ENCODE data around the gene TGFBR3.

DNA sequence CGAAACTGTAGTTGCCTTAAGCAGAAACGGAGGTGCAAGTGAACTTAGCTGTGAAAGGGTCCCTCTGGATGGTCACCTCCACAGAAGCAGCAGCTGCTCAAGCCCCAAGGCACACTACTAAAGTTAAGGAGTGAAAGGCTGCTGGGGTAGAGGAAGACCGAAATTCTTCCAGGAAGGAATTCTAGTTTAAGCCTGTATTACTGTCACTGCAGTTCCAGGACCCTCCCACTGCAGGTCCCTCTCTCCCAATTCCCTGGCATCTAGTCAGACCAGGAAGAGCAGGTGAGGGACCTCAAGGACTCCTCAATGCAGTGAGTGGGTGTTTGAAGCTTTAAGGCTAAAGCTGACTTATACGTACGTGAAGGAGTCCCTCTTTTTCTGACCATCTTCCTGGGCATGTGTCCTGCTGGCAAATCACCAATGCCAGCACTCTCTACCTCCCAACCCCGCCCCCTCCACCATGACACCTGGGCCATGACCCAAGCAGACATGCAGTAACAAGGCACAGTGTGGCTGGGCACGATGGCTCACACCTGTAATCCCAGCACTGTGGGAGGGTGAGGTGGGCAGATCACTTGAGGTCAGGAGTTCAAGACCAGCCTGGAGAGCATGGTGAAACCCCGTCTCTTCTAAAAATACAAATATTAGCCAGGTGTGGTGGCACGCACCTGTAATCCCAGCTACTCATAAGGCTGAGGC is 57.2 kb downstream of the TGFBR3 start:
- no peak for TF ChIP-seq CTCF (IDR thresholded peaks at IDR 0.05; ENCODE audit: insufficient read depth, low read depth, low read length)
- TF ChIP-seq EZH2 (IDR thresholded peaks at IDR 0.05; ENCODE audit: insufficient read depth, low read length): no peak

Measured in astrocyte (in vitro differentiated cells and primary cell).